A549 (cell line): Measurements from ENCODE around the gene CCDC40.

ENCODE experiments used
- CEBPB ChIP-seq, 2 experiments: fragments of >200 bp in 1 of 2; sonication (Bioruptor Twin) in 1 of 2; formaldehyde crosslinking in 1 of 2; IDR thresholded peaks; 2 replicates each; pipeline ENCODE4 v1.6.1; 2012 to 2016
- CHD4 ChIP-seq: fragments of 200-600 bp; sonication (generic); IDR thresholded peaks from 2 replicates; pipeline ENCODE4 v1.6.1; 2016; ENCODE audit warnings: antibody characterized with exemption, mild to moderate bottlenecking, borderline replicate concordance
- EP300 ChIP-seq, 2 experiments: fragments of >200 bp; sonication (Bioruptor Twin); formaldehyde crosslinking; IDR thresholded peaks; 2 replicates in 1 of 2; 3 replicates in 1 of 2; pipeline ENCODE4 v1.6.1; 2016 to 2017
- KDM1A ChIP-seq: fragments of 200-600 bp; sonication (generic); IDR thresholded peaks from 2 replicates; pipeline ENCODE4 v1.6.1; 2016; ENCODE audit warnings: low read depth, mild to moderate bottlenecking
- NPAS2 ChIP-seq: fragments of 250-450 bp; sonication (Bioruptor Pico); IDR thresholded peaks from 2 replicates; pipeline ENCODE4 v1.8.0; 2022; ENCODE audit warnings: mild to moderate bottlenecking, moderate library complexity, borderline replicate concordance
- PHF8 ChIP-seq: fragments of 200-600 bp; sonication (generic); IDR thresholded peaks from 2 replicates; pipeline ENCODE4 v1.6.1; 2016; ENCODE audit warnings: low read depth, mild to moderate bottlenecking, antibody characterized with exemption, moderate library complexity, borderline replicate concordance
- RNF2 ChIP-seq: fragments of 200-600 bp; sonication (generic); IDR thresholded peaks from 2 replicates; pipeline ENCODE4 v1.6.1; 2016; ENCODE audit warnings: low read depth, mild to moderate bottlenecking, antibody characterized with exemption, moderate library complexity, borderline replicate concordance
- SMC3 ChIP-seq: fragments of >200 bp; sonication (Bioruptor Twin); formaldehyde crosslinking; IDR thresholded peaks from 3 replicates; pipeline ENCODE4 v1.6.1; 2018; ENCODE audit warnings: inconsistent platforms
- TF ChIP-seq, protein P1 (sequence below): fragments of >200 bp; sonication (Bioruptor Twin); formaldehyde crosslinking; IDR thresholded peaks from 3 replicates; pipeline ENCODE4 v1.5.1; 2016
- TF ChIP-seq, protein P2 (sequence below): fragments of >200 bp; sonication (Bioruptor Twin); formaldehyde crosslinking; IDR thresholded peaks from 3 replicates; pipeline ENCODE4 v1.6.1; 2016

DNA sequence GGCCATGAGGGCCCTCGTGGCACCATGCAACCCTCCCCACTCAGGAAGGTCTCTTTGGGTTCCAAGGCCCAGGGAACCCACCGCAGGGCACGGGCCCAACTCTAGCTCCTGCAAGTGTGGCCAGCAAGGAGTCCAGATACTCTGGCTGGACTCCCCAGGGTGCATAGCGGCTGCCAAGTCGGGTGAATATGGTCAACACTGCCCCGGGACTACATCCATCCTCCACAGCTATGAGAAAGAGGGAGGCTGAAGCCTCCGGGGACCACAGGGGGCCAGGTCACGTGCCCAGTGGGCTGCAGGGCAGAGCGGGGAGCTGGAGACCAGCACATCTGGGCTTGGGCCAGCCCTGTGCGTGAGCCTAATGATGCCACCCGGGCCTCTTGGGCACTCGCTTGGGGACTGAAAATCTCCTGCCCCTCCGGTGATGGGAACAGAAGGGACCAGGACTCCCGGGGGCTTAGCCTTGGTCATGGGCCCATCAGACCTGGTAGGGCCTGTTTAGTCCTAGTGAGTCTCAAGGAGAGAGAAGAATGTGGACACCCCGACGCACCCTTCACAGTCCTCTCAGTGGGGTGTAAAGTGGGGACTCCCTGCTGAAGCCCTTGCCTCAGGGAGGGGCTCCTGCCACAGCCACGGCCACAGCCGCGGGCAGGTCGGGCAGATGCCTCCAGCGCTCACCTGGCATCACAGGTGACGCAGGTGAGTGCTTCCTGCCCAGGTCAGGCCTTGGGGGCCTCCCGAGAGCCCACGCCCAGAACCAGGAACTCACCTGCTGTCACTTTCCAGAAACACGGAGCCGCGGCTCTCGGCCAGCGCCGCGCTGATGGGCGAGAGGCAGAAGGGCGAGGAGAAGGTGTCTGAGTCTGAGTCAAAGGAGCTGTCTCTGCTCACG lies 26.8 kb upstream of the CCDC40 start:
- TF ChIP-seq, protein P1, sequence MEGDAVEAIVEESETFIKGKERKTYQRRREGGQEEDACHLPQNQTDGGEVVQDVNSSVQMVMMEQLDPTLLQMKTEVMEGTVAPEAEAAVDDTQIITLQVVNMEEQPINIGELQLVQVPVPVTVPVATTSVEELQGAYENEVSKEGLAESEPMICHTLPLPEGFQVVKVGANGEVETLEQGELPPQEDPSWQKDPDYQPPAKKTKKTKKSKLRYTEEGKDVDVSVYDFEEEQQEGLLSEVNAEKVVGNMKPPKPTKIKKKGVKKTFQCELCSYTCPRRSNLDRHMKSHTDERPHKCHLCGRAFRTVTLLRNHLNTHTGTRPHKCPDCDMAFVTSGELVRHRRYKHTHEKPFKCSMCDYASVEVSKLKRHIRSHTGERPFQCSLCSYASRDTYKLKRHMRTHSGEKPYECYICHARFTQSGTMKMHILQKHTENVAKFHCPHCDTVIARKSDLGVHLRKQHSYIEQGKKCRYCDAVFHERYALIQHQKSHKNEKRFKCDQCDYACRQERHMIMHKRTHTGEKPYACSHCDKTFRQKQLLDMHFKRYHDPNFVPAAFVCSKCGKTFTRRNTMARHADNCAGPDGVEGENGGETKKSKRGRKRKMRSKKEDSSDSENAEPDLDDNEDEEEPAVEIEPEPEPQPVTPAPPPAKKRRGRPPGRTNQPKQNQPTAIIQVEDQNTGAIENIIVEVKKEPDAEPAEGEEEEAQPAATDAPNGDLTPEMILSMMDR = no peak
- TF ChIP-seq RNF2 (no peak), EP300 (IDR thresholded peaks at IDR 0.05) (no peak), CHD4 (no peak), SMC3 (no peak), CEBPB (IDR thresholded peaks at IDR 0.05) (no peak), KDM1A (no peak), PHF8 (no peak), NPAS2 (CRISPR knock-in tag) (no peak)
- TF ChIP-seq, protein P2, sequence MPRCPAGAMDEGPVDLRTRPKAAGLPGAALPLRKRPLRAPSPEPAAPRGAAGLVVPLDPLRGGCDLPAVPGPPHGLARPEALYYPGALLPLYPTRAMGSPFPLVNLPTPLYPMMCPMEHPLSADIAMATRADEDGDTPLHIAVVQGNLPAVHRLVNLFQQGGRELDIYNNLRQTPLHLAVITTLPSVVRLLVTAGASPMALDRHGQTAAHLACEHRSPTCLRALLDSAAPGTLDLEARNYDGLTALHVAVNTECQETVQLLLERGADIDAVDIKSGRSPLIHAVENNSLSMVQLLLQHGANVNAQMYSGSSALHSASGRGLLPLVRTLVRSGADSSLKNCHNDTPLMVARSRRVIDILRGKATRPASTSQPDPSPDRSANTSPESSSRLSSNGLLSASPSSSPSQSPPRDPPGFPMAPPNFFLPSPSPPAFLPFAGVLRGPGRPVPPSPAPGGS = no peak
